CD4-positive, alpha-beta T cell treated with Interleukin-6 for 4 hours (primary cell): Measurements from ENCODE around the gene SDF2L1.
"Not testable (repeated sequence)": the region's sequence is repeated elsewhere in the genome, so short reads cannot be mapped to it uniquely, and the experiment has no call there.

Source experiments
- DNase-seq: peaks from one replicate; pipeline ENCODE4 v3.0.0-alpha.2; 2020; ENCODE audit warnings: mixed read lengths

The SDF2L1 gene

GRCh38 chr22:21665047-21665851, 23.1 kb downstream of the SDF2L1 start:
- no peak for DNase-seq

- DNase-seq, result no peak
These were observed 24.7 kb downstream of the SDF2L1 start for GRCh38 chr22:21666786-21667185.

- DNase-seq, result no peak
These were observed 26.9 kb downstream of the SDF2L1 start for GRCh38 chr22:21669026-21669425.

GRCh38 chr22:21672107-21672629, 30.1 kb downstream of the SDF2L1 start:
- DNase-seq, result no peak

- no peak for DNase-seq
These were observed 31.6 kb downstream of the SDF2L1 start for GRCh38 chr22:21673534-21674321.

- no peak for DNase-seq
These were observed 32.6 kb downstream of the SDF2L1 start for GRCh38 chr22:21674638-21675245.

GRCh38 chr22:21677606-21678443, 35.7 kb downstream of the SDF2L1 start:
- no peak for DNase-seq

GRCh38 chr22:21678842-21679241, 36.7 kb downstream of the SDF2L1 start:
- DNase-seq, result not testable (repeated sequence)

- DNase-seq, result no peak
These were observed 37.3 kb downstream of the SDF2L1 start for GRCh38 chr22:21679383-21679782.

- no peak for DNase-seq
These were observed 38.9 kb downstream of the SDF2L1 start for GRCh38 chr22:21680830-21681565.

GRCh38 chr22:21681566-21682370, 39.7 kb downstream of the SDF2L1 start:
- no peak for DNase-seq

GRCh38 chr22:21682385-21683175, 40.5 kb downstream of the SDF2L1 start:
- no peak for DNase-seq

GRCh38 chr22:21683401-21683811, 41.3 kb downstream of the SDF2L1 start:
- DNase-seq, result no peak

GRCh38 chr22:21684492-21685163, 42.5 kb downstream of the SDF2L1 start:
- DNase-seq, result no peak

- DNase-seq, result no peak
These were observed 43.0 kb downstream of the SDF2L1 start for GRCh38 chr22:21685164-21685513.

- DNase-seq, result no peak
These were observed 44.1 kb downstream of the SDF2L1 start for GRCh38 chr22:21686193-21686608.

GRCh38 chr22:21686634-21687393, 44.7 kb downstream of the SDF2L1 start:
- DNase-seq, result no peak

- no peak for DNase-seq
These were observed 45.7 kb downstream of the SDF2L1 start for GRCh38 chr22:21687685-21688259.
